IPS-NIHi11 (cell line): ENCODE results near the gene ANKRD13B.
A peak's percentile ranks its signal among the peaks of the same experiment; 100 is the strongest.
"Not testable (repeated sequence)": the region's sequence is repeated elsewhere in the genome, so short reads cannot be mapped to it uniquely, and the experiment has no call there.

Experiments
- DNase-seq: peaks from one replicate; pipeline ENCODE4 v3.0.0; 2012; ENCODE audit warnings: mixed read lengths, low spot score

Gene ANKRD13B

DNA sequence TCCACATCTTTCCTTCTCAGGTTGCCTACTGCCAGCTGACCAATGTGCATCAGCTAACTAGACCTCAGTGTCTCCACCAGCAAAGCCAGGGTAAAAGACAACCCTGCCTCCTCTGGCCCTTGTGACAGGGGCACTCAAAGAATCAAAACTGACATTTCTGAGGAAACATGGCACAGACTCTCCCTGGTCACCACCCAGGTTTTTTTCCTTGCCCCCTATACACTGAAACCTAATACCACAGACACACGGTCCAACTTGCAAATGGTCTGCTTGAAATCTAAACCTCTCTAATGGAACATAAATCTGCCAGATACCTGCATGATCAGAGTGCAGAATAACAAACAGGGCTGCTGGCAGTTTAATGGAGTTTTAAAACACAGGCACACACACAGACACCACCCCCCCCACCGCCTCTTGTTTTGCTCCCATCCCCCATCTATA, 49.3 kb downstream of the ANKRD13B start:
- DNase-seq, result no peak

DNA sequence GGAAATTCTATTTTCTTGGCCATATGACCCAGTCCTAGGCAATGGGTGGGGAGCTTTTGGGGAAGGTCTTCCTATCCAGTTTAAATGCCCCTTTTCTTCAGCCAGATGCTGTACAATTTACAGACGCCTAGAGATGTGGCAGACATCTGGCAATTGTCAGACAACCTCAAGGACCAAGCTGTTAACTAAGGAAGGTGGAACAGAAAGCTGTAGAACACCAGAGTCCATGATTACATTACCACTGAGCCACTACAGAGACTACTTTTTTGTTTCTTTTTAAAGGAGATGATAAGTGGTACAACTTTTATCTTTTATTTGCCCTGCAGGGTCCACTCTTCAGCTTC, 50.9 kb downstream of the ANKRD13B start:
- DNase-seq, result no peak

DNA sequence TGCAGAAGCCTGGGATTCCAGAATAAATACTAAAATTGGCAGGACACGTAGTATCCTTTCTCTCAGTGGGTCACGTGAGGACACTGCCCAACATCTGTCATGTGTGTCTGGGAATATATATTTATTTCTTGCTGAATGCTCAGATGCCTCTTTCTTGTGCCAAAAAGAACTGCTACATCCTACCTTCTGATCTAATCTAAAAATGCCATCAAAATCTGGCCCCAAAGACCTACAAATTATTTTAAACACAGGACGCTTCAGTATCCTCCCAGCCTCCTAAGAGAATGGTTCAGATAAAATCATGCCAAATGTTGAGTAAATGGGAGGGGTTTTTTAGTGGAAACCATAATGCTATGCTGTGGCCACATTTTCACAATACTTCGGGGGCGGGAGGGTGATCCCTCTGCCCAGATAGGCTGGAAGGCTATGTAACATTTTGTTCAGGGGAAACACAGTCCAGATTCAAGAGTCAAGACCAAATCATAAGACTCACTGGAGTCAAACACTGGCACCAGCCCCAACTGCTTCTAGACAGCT, 52.7 kb downstream of the ANKRD13B start:
- DNase-seq, result no peak

DNA sequence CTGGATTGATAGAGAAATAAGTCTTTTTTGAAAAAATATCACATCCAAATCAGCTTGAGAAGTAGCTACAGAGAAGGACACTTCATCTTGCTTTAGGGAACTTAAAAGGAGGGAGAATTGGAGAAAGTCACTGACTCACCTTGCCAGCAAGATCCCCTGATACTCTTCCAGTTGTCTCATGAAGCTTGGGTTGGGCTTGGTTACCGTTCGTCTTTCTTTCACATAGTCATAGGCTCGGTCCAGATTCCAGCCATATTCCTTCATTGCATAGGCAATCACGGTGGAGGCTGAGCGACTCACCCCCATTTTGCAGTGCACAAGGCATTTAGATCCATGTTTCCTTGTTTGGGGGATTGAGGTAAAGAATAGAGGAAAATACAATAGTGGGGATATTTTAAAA, 55.1 kb downstream of the ANKRD13B start:
- no peak for DNase-seq

DNA sequence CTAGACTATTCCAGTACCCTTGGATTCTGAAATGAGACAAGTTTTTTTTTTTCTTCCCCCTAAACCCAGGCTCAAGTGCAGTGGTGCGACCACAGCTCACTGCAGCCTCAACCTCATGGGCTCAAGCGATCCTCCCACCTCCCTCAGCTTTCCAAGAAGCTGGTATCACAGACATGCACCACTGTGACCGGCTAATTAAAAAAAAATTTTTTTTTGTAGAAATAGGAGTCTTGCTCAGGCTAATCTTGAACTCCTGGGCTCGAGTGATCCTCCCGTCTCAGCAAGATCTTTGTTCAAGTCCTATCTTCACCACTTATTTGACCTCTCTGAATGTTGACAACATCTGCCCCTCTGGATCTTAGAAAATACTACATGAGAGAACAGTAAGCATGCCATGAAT, 56.4 kb downstream of the ANKRD13B start:
- no peak for DNase-seq

DNA sequence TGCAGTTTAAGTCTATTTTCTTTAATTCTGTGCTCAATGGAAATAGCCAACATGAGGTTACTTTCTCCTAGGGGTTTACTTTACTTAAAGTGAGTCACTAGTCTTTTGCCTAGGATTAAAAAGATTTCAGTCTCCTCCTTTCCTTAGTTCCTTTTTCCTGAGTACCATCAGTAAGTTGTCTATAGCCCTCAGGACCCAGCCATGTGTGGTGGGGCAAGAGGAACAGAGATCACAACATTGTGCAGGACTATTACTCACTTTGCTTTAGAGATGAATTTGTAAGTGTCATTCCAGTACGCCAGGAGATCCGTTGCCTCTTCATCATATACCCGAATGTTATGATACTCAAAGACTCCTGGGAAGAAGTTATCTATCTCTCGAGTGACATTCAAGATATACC, 57.5 kb downstream of the ANKRD13B start:
- no peak for DNase-seq

DNA sequence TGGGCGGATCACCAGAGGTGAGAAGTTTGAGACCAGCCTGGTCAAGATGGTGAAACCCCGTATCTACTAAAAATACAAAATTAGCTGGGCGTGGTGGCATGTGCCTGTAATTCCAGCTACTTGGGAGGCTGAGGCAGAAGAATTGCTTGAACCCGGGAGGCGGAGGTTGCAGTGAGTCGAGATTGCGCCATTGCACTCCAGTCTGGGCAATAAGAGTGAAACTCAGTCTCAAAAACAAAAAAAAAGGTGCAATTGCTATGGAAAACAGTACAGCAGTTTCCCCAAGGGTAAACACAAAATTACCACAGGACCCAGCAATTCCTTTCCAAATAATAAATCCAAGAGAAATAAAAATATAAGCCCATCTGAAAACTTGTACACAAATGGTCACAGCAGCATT, 59.0 kb downstream of the ANKRD13B start:
- DNase-seq, result not testable (repeated sequence)

DNA sequence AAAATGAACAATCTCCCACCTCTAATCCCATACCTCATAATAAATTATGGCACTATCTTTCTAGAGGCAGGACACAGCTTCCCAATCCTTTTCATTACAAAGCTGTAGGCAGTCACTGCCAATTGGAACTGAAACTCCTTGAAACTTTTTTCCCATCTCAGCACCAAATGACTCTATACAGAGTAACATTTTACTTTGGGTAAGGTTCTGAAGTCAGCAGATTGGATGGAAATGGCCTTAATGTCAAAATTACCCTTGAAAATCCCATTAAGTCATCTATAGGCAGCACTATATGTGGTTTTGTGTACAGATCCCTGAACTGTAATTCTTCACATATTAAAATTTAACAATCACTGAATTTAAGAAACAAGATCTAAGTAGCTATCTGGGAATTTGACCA, 60.0 kb downstream of the ANKRD13B start:
- DNase-seq, result no peak

DNA sequence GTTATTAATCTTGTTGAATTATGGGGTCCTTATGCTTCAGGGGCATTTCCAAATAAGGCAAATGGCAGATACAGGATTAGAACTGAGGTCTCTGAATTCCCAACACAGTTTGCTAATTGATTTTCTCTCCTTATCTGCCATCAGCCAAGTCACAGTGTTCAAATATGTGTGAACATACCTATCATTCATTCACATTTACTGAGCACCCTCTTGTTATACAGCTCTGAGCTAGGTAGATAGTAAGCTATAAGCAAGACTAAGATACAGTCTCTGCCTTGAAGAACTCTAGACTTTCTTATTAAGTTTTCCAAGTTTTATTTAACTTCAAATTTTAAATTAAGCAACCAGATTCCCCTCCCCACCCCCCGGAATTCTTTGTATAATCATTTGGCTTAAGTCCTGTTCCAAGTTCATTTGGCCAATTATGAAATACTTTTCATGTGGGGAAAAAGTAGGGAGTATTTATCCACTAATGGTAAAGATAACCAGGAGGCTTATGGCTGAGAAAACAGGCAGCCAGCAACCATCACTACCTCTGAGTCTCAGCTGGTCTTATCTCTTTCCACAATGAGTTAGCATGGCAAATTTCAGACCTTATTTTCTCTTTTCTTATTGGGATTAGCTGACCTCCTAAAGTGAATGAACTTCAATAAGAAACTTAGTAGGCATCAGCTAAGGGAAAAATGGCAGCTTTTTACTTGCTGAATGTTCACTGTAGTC, 61.2 kb downstream of the ANKRD13B start:
- DNase-seq, result no peak

DNA sequence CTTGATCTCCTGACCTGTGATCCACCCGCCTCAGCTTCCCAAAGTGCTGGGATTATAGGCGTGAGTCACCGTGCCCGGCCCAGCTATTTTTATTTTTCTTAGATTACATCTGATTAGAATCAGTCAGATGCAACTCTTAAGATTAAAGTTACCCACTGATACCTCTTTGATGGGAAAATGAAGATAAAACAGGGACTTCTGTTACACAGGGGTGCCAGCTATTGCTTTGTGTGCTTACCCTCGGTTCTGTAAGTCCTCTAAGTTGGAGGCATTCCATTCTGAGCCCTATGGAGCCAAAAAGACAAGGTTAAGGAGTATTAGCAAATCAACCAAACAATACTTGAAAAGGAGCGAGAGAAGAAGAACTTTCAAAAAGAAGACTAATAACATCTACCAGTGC, 62.4 kb downstream of the ANKRD13B start:
- no peak for DNase-seq

DNA sequence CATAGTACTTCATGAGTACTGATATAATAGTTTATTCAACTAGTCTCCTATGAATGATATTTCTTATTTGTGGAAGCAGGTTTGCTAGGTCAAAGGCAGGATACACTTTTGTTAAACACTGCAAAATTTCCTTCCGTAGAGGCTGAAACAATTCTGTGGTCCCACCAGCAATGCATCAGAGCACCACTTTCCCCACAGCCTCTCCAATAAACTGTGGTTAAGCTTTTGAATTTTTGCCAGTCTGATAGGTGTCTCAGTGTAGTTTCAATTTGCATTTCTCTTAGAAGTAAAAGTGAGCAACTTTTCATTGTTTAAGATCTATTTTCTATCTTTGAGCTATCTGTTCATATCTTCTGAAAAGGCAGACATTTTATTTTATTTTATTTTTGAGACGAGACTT, 66.2 kb downstream of the ANKRD13B start:
- no peak for DNase-seq

DNA sequence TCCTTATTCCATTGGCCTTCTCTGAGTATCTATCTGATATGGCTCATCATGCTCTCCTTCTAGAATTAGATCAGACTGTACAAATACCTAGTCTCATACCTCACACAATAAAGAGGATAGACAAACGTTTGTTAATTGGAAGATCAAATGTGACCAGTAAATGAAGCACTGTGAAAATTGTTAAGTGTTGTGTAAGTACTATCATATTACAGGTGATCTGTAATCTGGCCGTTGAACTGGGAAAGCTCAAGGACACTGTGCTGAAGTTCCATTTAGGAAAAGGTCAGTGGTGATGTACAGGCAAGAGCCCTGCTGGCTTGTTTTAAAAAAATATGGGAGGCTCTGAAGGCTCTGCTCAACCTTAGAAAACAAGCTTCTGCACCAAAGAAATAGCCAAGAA, 68.3 kb downstream of the ANKRD13B start:
- no peak for DNase-seq

DNA sequence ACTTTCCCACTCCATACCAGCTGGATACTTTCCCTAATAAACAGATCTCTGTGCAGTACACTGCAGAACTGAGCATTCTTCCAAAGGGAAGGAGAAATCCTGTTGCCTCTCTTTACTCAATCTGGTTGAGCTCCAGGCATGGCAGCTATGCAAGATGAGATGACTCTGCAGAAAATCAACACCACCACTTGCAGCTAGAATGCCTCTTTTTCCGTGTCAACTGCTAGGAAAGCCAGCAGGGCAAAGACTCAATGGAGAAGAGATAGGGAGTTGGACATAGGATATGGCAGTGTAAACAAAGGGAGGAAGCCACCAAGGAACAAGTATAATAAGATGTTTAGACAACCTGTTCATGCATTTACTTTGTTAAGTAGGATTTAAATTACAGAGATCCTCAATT, 70.2 kb downstream of the ANKRD13B start:
- DNase-seq, result peak; percentile 25
